ENCODE data around the gene FOXA3.

DNA sequence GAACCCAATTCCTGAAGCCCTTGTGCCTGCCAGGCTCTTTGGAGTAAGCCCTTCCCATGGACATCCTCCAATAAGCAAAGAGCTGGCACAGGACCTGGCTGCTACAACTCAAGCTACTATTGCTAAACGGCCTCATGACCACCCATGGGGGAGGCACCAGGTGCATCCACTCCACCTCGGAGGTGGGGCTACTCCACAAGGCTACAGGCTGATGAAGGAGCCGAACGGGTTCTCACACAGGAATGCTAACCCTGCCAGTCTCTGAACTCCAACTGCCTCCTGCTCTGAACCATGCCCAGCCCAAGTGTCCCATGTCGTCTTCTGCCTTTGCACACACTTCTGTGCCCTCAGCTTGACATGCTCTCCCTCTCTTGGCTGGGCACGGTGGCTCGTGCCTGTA lies 11.1 kb upstream of the FOXA3 start:
- TF ChIP-seq POLR2A (IDR thresholded peaks at IDR 0.05), result no peak
- TF ChIP-seq, protein P1, sequence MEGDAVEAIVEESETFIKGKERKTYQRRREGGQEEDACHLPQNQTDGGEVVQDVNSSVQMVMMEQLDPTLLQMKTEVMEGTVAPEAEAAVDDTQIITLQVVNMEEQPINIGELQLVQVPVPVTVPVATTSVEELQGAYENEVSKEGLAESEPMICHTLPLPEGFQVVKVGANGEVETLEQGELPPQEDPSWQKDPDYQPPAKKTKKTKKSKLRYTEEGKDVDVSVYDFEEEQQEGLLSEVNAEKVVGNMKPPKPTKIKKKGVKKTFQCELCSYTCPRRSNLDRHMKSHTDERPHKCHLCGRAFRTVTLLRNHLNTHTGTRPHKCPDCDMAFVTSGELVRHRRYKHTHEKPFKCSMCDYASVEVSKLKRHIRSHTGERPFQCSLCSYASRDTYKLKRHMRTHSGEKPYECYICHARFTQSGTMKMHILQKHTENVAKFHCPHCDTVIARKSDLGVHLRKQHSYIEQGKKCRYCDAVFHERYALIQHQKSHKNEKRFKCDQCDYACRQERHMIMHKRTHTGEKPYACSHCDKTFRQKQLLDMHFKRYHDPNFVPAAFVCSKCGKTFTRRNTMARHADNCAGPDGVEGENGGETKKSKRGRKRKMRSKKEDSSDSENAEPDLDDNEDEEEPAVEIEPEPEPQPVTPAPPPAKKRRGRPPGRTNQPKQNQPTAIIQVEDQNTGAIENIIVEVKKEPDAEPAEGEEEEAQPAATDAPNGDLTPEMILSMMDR (IDR thresholded peaks at IDR 0.05), result no peak
- TF ChIP-seq POLR2AphosphoS5 (IDR thresholded peaks at IDR 0.05), result no peak
- no peak for TF ChIP-seq EP300 (IDR thresholded peaks at IDR 0.05)

Data from gastroesophageal sphincter (tissue), 3 donors.